Measurements from ENCODE around the gene ELFN2. TPM values are rescaled to one million over a fixed set of nuclear protein-coding genes. Genes with fewer than 3 reads are reported as not detected.
"Not testable (repeated sequence)": the region's sequence is repeated elsewhere in the genome, so short reads cannot be mapped to it uniquely, and the experiment has no call there.

ELFN2 gene
- total RNA-seq, 4 donors from 2014 or later = under 0.01 TPM; not detected in 2

DNA sequence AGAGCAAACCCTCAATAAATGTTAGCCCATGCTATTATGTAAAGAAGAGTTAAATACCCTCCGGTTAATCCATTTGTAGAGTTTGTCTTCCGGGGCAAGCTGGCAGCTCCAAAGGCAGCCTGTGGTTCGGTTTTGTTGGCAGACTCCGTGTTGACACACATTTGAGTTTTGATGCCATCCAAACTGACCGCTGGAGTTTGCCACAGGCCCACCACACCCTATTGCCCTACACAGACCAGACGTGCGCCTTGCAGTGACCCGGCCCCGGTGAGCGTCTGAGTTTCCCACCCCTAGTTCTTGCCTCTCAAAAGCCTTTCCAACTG, 25.1 kb downstream of the ELFN2 start:
- peaks cover 6% of the 10 kb centered on the region for H3K27me3 ChIP-seq
- H3K9me3 ChIP-seq = no peaks in the 10 kb centered on the region
- TF ChIP-seq, protein P1, sequence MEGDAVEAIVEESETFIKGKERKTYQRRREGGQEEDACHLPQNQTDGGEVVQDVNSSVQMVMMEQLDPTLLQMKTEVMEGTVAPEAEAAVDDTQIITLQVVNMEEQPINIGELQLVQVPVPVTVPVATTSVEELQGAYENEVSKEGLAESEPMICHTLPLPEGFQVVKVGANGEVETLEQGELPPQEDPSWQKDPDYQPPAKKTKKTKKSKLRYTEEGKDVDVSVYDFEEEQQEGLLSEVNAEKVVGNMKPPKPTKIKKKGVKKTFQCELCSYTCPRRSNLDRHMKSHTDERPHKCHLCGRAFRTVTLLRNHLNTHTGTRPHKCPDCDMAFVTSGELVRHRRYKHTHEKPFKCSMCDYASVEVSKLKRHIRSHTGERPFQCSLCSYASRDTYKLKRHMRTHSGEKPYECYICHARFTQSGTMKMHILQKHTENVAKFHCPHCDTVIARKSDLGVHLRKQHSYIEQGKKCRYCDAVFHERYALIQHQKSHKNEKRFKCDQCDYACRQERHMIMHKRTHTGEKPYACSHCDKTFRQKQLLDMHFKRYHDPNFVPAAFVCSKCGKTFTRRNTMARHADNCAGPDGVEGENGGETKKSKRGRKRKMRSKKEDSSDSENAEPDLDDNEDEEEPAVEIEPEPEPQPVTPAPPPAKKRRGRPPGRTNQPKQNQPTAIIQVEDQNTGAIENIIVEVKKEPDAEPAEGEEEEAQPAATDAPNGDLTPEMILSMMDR (IDR thresholded peaks at IDR 0.05) = no peak
- TF ChIP-seq POLR2AphosphoS5 (IDR thresholded peaks at IDR 0.05) = no peak
- no peak for TF ChIP-seq POLR2A (IDR thresholded peaks at IDR 0.05)
- TF ChIP-seq EP300 (IDR thresholded peaks at IDR 0.05; ENCODE audit: low read depth) = no peak
- no peak overlapping the region for H3K27ac ChIP-seq
- in situ Hi-C loops (cut with MboI; ENCODE audit: low pct_ligation_motif_present in 1 of 4, low pct_unique_long_range_greater_than_20kb in 1 of 4, low sequenced_read_pairs in 3 of 4) = no loop called here
- WGBS, 2 donors (ENCODE audit: low coverage in 1 of 2) = 61% methylated on average over 10 of the region's 10 CpGs; no CpG with 5 or more reads in 1 of the 2 donors
- peaks cover 0 to 7% (median 3%) of the 10 kb centered on the region in 4 donors for H3K4me1 ChIP-seq
- no peak for DNase-seq
- no peaks in the 10 kb centered on the region for H3K36me3 ChIP-seq
- intact Hi-C loops (cut with DNase I; ENCODE audit: low total_unique reads) = no loop called here
- H3K4me3 ChIP-seq = no peak overlapping the region

DNA sequence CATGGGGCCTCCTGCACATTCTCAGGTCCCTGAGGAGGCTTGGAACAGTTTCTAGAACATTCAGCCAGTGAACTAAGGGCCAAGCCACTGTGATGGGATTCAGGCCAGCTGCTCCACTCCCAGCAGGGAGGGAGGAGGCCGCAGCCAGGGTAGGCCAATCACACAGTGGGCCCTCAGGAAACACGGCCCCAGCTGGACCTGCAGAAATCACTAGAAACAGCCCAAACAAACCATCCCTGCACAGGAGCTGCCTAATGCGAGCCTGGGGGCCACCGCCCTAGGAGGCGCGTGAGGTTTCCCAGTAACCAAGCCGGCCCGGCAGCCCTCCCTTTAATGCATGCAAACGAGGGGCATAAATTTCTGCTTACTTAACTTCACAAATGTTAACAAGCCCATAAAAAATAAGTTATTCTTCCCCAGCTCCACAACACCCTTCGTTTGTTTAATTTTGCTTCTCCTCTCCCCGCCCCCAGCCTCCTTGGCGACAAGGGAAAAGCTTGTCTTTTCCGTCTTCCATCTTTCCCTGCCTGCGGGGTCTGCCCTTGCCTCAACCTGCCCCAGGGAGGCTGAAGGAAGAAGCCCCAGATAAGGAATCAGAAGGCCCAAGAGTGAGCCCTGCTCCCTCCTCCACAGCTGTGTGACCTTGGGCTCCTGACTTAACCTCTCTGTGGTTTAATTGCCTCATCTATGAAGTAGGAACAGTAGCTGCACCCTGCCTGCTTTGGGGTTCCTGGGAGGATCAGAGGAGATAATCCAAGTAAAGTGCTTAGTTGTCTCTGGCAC, 25.7 kb downstream of the ELFN2 start:
- Histone ChIP-seq H3K27ac (no peak overlapping the region), H3K27me3 (peaks cover 6% of the 10 kb centered on the region), H3K36me3 (no peaks in the 10 kb centered on the region), H3K9me3 (no peaks in the 10 kb centered on the region), H3K4me3 (no peak overlapping the region), H3K4me1 (peaks cover 0 to 7% (median 3%) of the 10 kb centered on the region in 4 donors)
- WGBS, 2 donors (ENCODE audit: low coverage in 1 of 2) = 40 to 62% methylated on average over 2 to 14 of the region's 14 CpGs
- intact Hi-C loops (cut with DNase I; ENCODE audit: low total_unique reads) (no loop called here), in situ Hi-C loops (cut with MboI; ENCODE audit: low pct_ligation_motif_present in 1 of 4, low pct_unique_long_range_greater_than_20kb in 1 of 4, low sequenced_read_pairs in 3 of 4) (no loop called here)
- no peak for DNase-seq
- TF ChIP-seq, protein P1 (IDR thresholded peaks at IDR 0.05) = no peak
- TF ChIP-seq POLR2AphosphoS5 (IDR thresholded peaks at IDR 0.05) (no peak), POLR2A (IDR thresholded peaks at IDR 0.05) (no peak), EP300 (IDR thresholded peaks at IDR 0.05; ENCODE audit: low read depth) (no peak)

DNA sequence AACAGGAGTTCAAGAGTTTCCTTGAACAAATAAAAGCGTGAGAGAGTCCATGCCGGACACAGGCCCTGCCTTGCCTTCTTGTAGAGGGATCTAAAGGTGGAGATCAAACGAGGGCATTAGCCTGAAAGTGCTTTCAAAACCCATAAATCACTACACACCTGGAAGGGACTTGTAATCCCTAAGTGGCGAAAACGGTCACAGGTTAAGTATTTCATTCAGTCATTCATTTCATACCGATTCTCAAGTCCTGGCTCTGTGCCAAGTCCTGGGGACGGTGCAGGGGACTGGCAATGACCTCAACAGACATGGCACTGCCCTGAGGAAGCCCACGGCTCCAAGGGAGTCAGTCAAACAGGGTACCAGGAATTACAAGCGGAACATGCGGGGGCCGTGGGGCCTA, 26.6 kb downstream of the ELFN2 start:
- TF ChIP-seq POLR2AphosphoS5 (IDR thresholded peaks at IDR 0.05) (no peak), POLR2A (IDR thresholded peaks at IDR 0.05) (no peak), EP300 (IDR thresholded peaks at IDR 0.05; ENCODE audit: low read depth) (no peak)
- TF ChIP-seq, protein P1 (IDR thresholded peaks at IDR 0.05) = no peak
- no peaks in the 10 kb centered on the region for H3K36me3 ChIP-seq
- intact Hi-C loops (cut with DNase I; ENCODE audit: low total_unique reads) = no loop called here
- in situ Hi-C loops (cut with MboI; ENCODE audit: low pct_ligation_motif_present in 1 of 4, low pct_unique_long_range_greater_than_20kb in 1 of 4, low sequenced_read_pairs in 3 of 4) = no loop called here
- peaks cover 0 to 7% (median 3%) of the 10 kb centered on the region in 4 donors for H3K4me1 ChIP-seq
- peaks cover 9% of the 10 kb centered on the region for H3K27me3 ChIP-seq
- WGBS, 2 donors (ENCODE audit: low coverage in 1 of 2) = 0 to 65% methylated on average over 2 to 11 of the region's 11 CpGs
- no peaks in the 10 kb centered on the region for H3K9me3 ChIP-seq
- no peak overlapping the region for H3K27ac ChIP-seq
- H3K4me3 ChIP-seq = no peak overlapping the region
- no peak for DNase-seq

DNA sequence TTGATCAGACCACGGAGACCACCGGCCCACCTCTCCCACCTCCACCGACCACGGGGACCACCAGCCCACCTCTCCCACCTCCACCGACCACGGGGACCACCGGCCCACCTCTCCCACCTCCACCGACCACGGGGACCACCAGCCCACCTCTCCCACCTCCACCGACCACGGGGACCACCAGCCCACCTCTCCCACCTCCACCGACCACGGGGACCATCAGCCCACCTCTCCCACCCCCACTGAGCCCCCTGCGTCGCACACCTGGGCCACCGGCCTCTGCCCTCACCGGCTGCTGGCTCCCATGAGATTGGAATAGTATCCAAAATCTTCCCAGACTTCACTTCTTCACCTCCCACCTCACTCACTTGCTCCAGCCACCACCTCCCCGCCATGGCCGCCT, 27.8 kb downstream of the ELFN2 start:
- WGBS, 2 donors (ENCODE audit: low coverage in 1 of 2) = 81% methylated on average over 17 of the region's 19 CpGs; no CpG with 5 or more reads in 1 of the 2 donors
- H3K4me3 ChIP-seq; H3K9me3 ChIP-seq; DNase-seq; H3K27me3 ChIP-seq; H3K27ac ChIP-seq; H3K4me1 ChIP-seq; intact Hi-C loops (cut with DNase I; ENCODE audit: low total_unique reads); in situ Hi-C loops (cut with MboI; ENCODE audit: low pct_ligation_motif_present in 1 of 4, low pct_unique_long_range_greater_than_20kb in 1 of 4, low sequenced_read_pairs in 3 of 4); H3K36me3 ChIP-seq: not testable (repeated sequence)

Data from transverse colon (tissue), 4 donors.